Activated T-helper 1 cell treated with anti-CD3 and anti-CD28 coated beads, Interleukin-2, amount 50 U/mL, for 16 hours (primary cell): ENCODE measurements around the gene CGA.
"Not testable (repeated sequence)": the region's sequence is repeated elsewhere in the genome, so short reads cannot be mapped to it uniquely, and the experiment has no call there.

ENCODE experiments used
- DNase-seq, 2 donors: peaks; one replicate each; pipeline ENCODE4 v3.0.0-alpha.2; 2020; ENCODE audit warnings: low read depth in 1 of 2, low spot score in 1 of 2

CGA gene

GRCh38 chr6:87095087-87095509 is at the start of gene CGA:
Gene CGA, minus strand, starts transcription at chr6:87095106. Its CDS starts 6,906 bp downstream, at chr6:87088200.
- no peak for DNase-seq

GRCh38 chr6:87139927-87140326 is 45.0 kb upstream of the CGA start:
- not testable (repeated sequence) for DNase-seq

- DNase-seq: no peak
These were observed 44.3 kb upstream of the CGA start for GRCh38 chr6:87139236-87139635.

GRCh38 chr6:87136963-87137362 is 42.1 kb upstream of the CGA start:
- no peak for DNase-seq

GRCh38 chr6:87127737-87128136 is 32.8 kb upstream of the CGA start:
- DNase-seq: no peak

DNA sequence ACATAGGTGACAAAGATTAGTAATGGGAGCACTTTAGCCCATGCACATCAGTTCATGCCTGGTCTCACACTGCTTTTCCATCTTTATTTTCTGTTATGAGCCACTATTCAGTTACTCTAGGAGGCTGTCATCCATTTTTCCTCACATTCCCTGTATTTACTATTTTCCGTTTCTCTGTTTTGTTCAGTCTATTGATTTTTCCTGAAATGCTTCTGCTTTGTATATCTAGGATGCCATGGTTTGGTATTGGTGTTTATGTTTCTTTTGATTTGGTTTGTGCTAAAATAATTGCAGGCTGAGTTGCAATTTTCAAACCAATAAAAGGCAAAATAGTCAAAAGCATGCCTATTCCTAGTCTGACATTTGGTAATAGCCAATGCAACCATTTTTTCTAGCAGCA is 31.6 kb upstream of the CGA start:
- DNase-seq: no peak

DNA sequence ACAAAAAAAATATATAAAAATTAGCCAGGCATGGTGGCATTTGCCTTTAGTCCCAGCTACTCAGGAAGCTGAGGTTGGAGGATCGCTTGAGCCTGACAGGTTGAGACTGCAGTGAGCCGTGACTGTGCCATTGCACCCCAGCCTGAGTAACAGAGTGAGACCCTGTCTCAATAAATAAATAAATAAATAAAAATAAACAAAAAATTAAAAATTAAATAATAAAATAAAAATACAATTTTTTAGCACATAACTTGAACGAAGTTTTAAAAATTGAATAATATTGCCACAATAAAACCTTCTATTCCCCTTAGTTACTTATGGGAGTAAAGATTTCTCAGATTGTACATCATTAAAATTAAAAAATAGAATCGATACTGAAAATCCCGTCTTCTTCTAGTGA is 29.2 kb upstream of the CGA start:
- no peak for DNase-seq

- no peak for DNase-seq
These were observed 27.6 kb upstream of the CGA start for GRCh38 chr6:87122477-87122876.

GRCh38 chr6:87118054-87118453 is 23.1 kb upstream of the CGA start:
- no peak for DNase-seq

- DNase-seq: no peak
These were observed 22.0 kb upstream of the CGA start for GRCh38 chr6:87116922-87117321.

GRCh38 chr6:87115402-87116135 is 20.7 kb upstream of the CGA start:
- DNase-seq: no peak

DNA sequence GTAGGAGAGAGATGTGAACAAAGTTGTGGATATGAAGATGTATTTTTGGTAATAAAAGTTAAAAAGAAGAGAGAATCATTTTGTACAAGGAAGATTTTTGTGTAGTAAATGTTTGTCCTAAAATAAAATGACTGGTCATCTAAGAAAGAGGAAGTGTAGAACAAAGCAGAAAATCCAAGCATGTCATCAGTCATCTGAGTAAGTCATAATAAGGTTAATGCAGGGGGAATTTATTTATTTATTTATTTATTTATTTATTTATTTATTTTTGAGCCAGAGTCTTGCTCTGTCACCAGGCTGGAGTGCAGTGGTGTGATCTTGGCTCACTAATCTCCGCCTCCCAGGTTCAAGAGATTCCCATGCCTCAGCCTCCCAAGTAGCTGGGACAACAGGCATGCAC is 15.7 kb upstream of the CGA start:
- DNase-seq: no peak

GRCh38 chr6:87105823-87106222 is 10.9 kb upstream of the CGA start:
- DNase-seq: no peak

- DNase-seq: no peak
These were observed 9.8 kb upstream of the CGA start for GRCh38 chr6:87104667-87105066.

DNA sequence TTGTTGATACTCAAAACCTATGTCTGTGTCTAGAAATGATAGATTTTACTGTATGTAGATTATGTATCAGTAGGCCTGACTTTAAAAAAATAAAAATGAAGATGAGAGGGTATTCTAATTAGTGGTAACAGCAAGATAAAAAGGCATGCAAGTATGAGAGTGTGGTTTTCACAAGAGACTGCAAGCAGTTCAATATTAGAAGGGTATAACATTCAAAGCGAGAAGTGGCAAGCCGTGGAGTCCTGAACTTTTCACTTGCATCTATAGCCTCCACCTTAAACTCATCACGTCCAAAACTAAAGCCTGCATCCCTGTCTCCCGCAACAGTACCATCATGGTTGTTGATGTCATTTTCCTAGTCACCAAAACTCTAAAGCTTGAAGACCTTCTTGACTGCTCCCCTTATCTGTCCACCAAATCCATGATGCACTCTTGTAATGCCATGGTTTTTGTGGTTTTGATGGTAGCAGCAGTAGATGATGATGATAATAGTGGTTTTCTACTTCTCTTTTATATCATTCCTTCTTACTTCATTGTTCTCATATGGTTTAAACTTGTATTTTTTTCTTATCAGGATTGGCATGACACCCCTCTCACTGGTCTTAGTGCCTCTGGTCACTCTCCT is 9.2 kb upstream of the CGA start:
- no peak for DNase-seq

DNA sequence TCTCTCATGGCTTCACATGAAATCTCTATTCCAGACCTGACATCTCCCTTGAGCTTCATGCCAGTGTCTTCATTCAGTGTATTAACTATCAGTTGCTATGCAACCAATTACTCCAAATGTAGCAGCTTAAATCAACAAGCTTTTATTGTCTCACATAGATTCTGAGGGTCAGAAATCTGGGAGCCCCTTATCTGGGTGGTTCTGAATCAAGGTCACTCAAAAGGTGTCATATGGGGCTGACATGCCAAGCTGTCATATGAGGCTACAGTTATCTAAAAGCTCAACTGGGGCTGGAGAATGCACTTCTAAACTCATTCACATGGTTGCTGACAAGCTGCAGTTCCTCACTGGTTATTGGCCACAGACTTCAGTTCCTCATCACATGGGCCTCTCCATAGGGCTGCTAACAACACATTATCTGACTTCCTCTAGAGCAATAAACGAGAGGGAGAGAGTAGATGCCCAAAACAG is 7.3 kb upstream of the CGA start:
- no peak for DNase-seq

GRCh38 chr6:87101067-87101466 is 6.2 kb upstream of the CGA start:
- no peak for DNase-seq

DNA sequence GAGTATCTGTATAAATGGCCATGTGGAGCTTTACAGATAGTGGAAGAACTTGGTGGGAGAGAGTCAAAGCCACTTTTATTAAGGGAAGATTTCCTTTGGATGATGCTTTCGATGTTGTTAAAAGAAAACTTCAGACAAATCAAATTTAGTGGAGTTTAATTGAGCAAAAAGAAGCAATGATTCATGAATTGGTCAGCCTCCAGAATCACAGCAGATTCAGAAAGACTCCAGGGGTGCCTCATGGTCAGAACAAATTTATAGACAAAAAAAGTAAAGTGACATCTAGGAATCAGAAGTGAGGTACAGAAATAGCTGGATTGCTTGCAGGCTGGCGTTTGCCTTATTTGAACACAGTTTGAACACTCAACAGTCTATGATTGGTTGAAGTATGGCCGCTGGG is 5.3 kb upstream of the CGA start:
- no peak for DNase-seq

DNA sequence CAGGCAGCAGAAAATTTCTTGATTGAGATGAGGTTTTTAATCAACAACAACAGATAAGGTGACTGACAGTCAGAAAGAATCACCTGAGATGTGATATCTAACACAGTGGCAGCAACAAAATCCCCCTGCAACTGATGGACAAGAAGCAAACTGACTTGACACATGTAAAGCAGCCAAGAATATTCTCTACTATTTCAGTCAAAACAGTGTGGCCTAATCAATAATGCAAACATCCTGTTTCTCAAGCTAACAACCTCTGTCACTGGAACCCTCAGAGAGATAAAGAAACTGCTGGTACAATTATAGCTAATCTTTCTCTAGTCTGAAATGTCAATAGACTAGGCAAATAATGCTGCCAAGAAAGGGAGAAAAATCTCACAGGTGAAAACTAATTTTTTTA is 4.6 kb upstream of the CGA start:
- DNase-seq: no peak

- DNase-seq: no peak
These were observed 330 bp downstream of the CGA start for GRCh38 chr6:87094576-87094975.

DNA sequence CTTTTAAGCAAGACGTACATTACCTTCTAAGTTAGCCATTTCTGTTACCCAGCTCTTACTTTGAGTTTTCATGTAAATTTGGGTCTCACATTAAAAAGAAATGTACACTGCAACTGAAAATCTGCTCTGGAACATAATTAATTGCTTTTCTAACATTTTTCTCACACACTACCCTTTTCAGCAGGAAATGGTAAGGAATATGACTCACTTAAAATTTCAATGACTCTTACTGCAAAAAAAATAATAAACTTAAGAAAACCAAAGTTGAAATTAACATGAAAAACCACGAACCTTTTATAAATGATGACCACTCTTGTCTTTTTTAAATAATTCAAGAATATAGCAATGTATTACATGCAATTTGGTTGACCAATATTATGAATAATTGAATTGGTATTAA is 1.3 kb downstream of the CGA start:
- DNase-seq: no peak

GRCh38 chr6:87093199-87093598 is 1.7 kb downstream of the CGA start:
- no peak for DNase-seq

GRCh38 chr6:87092435-87092834 is 2.5 kb downstream of the CGA start:
- DNase-seq: no peak
